Inflammatory macrophage treated with lipopolysaccharide for 4 hours (primary cell): ENCODE results near the gene F5.
"Not testable (repeated sequence)": the region's sequence is repeated elsewhere in the genome, so short reads cannot be mapped to it uniquely, and the experiment has no call there.

Experiments used
- DNase-seq: peaks from one replicate; pipeline ENCODE4 v3.0.0-alpha.2; 2020

Gene F5

GRCh38 chr1:169508432-169509338 lies 77.6 kb downstream of the F5 start:
- no peak for DNase-seq

- no peak for DNase-seq
Observed at GRCh38 chr1:169507413-169507812, 78.9 kb downstream of the F5 start.

GRCh38 chr1:169503601-169504000 lies 82.7 kb downstream of the F5 start:
- not testable (repeated sequence) for DNase-seq

DNA sequence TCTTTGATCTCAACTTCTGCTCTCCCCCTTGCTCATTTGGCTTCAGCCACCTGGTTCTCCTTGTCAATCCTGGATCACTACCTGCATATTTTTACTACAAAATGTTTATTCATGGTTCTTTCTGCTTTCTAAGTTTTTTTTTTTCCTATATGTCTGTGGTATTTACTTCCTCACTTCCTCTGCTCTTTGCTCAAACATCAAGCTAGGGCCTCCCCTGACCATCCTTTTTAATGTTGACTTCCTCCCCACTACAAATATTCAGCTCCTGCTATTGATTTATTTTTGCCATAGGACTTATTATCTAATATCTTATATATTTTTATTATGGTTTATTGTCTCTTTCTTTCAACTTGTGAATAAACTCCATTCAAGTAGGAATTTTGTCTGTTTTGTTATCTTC lies 86.5 kb downstream of the F5 start:
- no peak for DNase-seq

DNA sequence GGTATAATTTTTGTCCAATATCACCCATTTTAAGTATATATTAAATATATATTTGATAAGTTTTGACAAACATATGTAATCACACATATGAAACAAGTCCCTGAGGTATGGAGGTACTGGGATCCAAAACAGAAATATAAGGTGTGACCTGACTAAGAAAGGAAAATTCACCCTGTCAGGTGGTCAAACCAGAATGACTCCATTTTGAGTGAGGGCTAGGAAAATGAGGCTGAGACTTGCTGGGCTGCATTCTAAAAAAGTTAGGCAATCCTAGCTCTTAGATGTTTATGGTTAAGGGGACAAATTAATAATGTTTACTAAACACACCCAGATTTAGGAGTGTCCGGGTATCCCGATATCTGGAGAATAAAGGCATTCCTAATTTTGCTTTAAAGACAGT lies 89.0 kb downstream of the F5 start:
- DNase-seq, result no peak

GRCh38 chr1:169495916-169496315 lies 90.4 kb downstream of the F5 start:
- DNase-seq, result no peak

GRCh38 chr1:169495046-169495775 lies 91.1 kb downstream of the F5 start:
- DNase-seq, result peak; percentile 15

GRCh38 chr1:169494343-169494742 lies 91.9 kb downstream of the F5 start:
- DNase-seq, result no peak

DNA sequence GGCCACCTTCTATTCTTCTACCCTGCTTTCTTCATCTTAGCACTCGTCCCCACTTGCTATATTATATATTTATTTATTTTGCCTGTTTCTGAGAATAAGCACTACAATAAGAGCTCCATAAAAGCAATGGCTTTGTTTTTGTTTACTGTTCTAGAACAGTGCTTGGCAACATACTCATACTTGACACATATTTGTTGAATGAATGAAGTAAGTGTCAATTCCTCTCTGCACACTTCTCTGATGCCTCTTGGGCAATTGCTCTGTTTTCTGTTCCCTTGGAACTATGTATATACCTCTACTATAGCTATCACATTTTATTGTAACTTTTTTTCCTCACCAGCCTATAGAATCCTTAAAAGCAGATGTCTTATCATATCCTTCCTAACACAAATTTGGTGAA lies 93.0 kb downstream of the F5 start:
- DNase-seq, result no peak

- DNase-seq, result no peak
Observed at GRCh38 chr1:169491845-169492281, 94.4 kb downstream of the F5 start.

DNA sequence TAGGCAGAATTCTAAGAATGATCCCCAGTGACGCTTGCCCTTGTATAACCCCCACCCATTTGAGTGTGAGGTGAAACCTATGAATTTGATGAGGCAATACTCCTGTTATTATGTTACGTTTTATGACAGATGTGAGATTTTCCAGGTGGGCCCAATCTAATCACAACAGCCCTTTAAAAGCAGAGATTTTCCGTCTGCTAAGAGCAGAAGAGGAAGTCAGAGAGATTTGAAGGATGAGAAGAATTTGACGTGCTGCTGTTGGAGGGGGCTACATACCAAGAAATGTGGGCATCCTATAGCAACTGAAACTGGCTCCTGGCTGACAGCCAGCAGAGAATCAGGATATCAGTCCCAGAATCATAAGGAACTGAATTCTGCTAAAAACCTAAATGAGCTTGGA lies 98.1 kb downstream of the F5 start:
- DNase-seq, result no peak

DNA sequence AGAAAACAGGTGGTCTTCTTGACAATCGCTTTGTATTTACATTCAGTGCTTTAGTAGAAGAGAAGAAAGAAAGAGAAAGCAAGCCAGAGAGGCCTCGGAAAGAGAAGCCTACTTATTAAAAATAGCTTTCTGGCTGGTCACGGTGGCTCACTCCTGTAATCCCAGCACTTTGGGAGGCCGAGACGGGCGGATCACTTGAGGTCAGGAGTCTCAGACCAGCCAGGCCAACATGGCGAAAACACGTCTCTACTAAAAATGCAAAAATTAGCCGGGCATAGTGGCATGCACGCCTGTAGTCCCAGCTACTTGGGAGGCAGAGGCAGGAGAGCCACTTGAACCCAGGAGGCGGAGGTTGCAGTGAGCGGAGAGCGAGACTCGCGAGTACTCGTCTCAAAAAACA lies 98.7 kb downstream of the F5 start:
- DNase-seq, result no peak

DNA sequence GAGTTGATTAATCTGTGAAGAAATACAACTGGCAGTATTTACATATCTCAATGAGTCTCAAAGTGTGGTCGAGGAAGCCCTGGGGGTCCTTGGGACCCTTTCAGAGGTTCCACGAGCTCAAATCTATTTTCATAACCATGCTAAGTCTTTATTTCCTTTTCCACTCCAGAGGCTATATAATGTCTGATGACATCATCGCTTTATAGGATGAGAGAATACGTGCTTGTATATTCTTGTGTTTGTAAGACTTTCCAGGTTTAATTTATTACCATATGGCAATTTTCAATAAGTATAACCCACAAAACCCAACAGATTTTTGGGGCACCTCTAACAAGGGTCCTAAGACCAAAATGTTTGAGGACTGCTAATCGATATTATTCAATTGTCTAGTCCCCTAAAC lies 99.1 kb downstream of the F5 start:
- DNase-seq, result no peak

GRCh38 chr1:169486281-169487051 lies 99.8 kb downstream of the F5 start:
- no peak for DNase-seq

- peak; percentile 99 for DNase-seq
Observed at GRCh38 chr1:169485431-169486280, 100.6 kb downstream of the F5 start, which contains the start of gene SLC19A2. SLC19A2 (minus strand) TSS chr1:169485944; CDS start chr1:169485766, 178 bp downstream.

DNA sequence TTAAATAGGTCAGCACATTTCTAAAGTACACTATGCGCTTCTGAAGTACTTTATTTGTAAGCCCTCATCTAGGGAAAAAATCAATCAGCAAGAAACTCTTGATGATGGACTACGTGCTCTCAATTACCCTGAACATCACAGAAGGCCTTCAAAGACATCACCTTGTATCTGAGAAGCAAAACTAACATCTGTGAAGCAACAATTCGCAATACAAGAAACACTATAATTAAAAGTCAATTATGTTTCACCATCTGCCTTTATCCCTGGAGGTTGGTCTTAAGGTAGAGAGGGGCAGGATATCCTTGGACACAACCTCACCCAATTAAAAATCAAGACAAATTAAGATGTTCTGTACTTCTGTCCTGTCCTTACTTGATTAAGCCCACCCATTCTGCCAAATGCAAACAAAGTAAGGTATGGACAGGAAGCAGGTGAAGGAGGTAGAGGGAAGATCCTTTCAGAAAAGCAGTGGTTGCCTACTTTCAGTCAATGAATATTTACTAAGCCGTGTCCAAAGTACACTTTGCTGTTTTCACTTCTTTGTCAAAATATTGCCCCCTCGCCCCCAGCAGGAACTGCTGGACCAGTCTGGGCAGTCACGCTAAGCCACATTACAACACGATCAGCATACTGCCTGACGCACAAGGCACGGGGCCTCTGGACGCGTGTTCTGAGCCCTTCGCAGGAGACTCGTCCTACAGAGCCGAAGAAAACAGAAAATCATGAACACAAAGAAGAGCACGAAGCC lies 101.4 kb downstream of the F5 start:
- DNase-seq, result peak; percentile 73

DNA sequence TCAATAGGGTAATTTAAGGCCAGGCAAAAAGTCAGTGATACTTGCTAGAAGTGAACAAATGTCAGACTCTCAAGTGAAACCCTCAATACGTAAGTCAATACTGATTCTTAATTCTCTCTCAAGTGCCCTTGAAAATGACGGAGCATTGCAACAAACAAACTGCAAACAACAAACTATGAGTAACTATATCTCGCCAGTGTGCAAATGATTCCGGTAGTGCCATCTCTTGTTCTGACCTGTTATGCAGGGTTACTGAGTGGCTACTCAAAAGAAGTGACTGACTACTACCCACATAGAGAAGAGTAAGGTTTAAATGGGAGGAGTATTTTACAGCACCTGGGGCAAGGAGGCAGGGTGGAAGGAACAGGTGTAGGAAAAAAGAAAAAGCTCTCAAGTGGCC lies 102.2 kb downstream of the F5 start:
- no peak for DNase-seq

DNA sequence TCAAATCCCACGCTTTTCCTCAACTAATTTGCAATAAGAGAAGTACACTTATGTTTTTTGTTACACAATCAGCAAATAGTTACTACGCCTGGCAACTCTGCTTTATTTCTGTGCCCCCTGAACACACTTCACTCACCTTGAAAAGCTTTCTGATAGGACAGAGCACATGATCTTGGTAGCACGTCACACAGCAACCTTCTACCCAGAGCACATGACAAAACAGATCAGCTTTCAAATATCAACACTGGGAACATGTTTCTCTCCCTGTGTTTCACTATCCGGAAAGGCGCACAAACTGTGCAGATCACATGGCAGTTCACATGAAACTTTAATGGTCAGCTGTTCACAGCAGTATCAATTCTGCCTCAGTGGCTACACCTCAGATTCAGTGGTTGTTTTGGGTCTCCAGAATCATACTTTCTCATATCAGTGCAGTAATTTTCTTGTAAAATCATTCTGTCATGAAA lies 102.7 kb downstream of the F5 start:
- no peak for DNase-seq

GRCh38 chr1:169479363-169480066 lies 106.8 kb downstream of the F5 start:
- no peak for DNase-seq

DNA sequence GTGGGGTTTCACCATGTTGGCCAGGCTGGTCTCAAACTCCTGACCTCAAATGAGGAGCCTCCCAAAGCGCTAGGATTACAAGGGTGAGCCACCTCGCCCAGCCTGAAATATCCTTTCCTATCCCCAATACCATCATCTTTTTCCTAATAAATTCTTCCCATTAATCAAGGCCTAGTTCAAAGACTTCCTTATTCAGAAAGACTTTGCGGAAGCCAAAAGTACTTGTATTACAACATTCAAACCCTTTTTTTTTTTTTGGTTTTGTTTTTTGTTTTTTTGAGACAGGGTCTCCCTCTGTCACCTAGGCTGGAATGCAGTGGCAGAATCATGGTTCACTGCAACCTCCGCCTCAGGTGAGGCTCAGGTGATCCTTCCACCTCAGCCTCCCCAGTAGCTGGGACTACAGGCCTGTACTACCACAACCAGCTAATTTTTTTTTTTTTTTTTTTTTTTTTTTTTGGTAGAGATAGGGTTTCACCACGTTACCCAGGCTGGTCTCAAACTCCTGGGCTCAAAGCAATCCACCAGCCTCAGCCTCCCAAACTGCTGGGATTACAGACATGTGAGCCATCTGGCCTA lies 108.1 kb downstream of the F5 start:
- DNase-seq, result peak; percentile 37
